GM12891 (cell line): ENCODE measurements around the gene KCTD11.

ENCODE experiments used
- POLR2A ChIP-seq: IDR thresholded peaks from 2 replicates; pipeline ENCODE4 v1.6.1; 2011; ENCODE audit warnings: low read depth, low read length, control low read depth
- POLR2AphosphoS5 ChIP-seq: IDR thresholded peaks from 2 replicates; pipeline ENCODE4 v1.6.1; 2011; ENCODE audit warnings: low read depth, low read length, control low read depth
- TAF1 ChIP-seq: IDR thresholded peaks from 2 replicates; pipeline ENCODE4 v1.6.1; 2011; ENCODE audit warnings: low read depth, low read length, control low read depth

DNA sequence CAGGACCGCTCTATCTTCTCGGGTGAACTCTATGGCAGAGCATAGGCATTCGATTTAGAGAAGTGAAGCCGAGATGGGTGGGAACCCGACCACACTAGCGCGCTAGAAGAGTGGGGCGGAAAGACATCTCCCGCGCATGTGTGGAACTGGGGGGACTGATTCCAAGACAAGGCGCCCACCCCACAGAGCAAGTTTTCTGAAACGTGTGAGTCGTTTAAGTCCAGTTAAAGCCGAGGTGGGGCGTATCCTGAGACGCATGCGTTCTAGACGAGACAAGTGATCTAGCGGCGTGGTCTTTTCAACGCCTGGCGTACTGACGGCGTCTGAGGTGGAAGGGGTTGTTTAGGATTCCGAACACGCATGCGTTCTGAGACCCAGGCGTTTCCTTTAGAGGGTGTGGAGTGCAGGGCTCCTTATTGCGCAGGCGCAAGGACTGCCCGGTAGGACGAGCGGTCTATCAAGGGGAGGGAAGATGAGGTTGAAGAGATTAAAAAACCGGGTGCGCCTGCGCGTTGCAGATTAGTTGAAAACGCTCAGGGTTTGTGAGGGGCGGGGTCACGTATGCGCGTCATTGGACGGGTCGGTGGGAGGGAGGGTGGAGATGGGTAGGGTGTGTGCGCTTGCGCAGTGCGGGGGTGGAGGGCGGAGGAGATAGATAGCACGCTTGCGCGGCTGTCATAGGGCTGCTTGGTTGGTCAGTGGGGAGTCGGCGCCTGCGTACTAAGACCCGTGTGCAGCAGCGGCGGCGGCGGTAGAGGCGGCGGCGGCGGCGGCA is 44.9 kb upstream of the KCTD11 start, which contains the start of gene EIF5A:
- TF ChIP-seq POLR2A (peak; percentile 82), POLR2AphosphoS5 (peak; percentile 82), TAF1 (peak; percentile 87)
